Kidney (tissue), 14 donors: ENCODE measurements around the gene NKX1-1. TPM values are rescaled to one million over a fixed set of nuclear protein-coding genes. Genes with fewer than 3 reads are reported as not detected.
"Not testable (repeated sequence)": the region's sequence is repeated elsewhere in the genome, so short reads cannot be mapped to it uniquely, and the experiment has no call there.

ENCODE experiments used
- DNase-seq, 5 donors: peaks; one replicate each; pipeline ENCODE4 v3.0.0-alpha.2; 2013 to 2020
- FAIRE-seq: peaks from 2 replicates; lab custom pipeline; 2012; peaks lifted over from hg19 to GRCh38; lab: Jason Lieb, UNC
- H3K27ac ChIP-seq, 2 donors: one replicate each; pipeline ENCODE4 v1.7.0; 2013; ENCODE audit warnings: low read depth in 2 of 2, low read length in 2 of 2, inconsistent platforms in 1 of 2
- H3K27me3 ChIP-seq: one replicate; pipeline ENCODE4 v1.7.1; 2013; ENCODE audit warnings: low read length, inconsistent platforms; ENCODE audit not compliant: control insufficient read depth, insufficient read depth
- H3K36me3 ChIP-seq, 3 donors: one replicate each; pipeline versions ENCODE4 v1.7.0 to v1.7.1; 2013; ENCODE audit warnings: low read length in 3 of 3, control low read depth in 1 of 3, inconsistent platforms in 1 of 3; ENCODE audit not compliant: insufficient read depth in 3 of 3, control insufficient read depth in 2 of 3
- H3K4me1 ChIP-seq, 3 donors: one replicate each; pipeline versions ENCODE4 v1.7.0 to v1.7.1; 2013; ENCODE audit warnings: low read length in 3 of 3, inconsistent platforms in 1 of 3, low read depth in 1 of 3; ENCODE audit not compliant: control insufficient read depth in 2 of 3, insufficient read depth in 2 of 3
- H3K4me3 ChIP-seq, 3 donors: one replicate each; pipeline versions ENCODE4 v1.7.0 to v1.8.1; 2013; ENCODE audit warnings: low read length in 3 of 3, control low read depth in 1 of 3, inconsistent platforms in 1 of 3
- H3K9ac ChIP-seq, 3 donors: one replicate each; pipeline versions ENCODE4 v1.7.0 to v1.7.1; 2013; ENCODE audit warnings: low read length in 3 of 3, control low read depth in 1 of 3, inconsistent platforms in 1 of 3
- H3K9me3 ChIP-seq, 3 donors: one replicate each; pipeline versions ENCODE4 v1.7.0 to v1.7.1; 2013; ENCODE audit warnings: low read length in 3 of 3, control low read depth in 1 of 3, inconsistent platforms in 1 of 3; ENCODE audit not compliant: control insufficient read depth in 2 of 3, insufficient read depth in 1 of 3
- intact Hi-C: fragments of 100-400 bp; cut with DNase I; formaldehyde crosslinking; loops from one replicate; pipeline ENCODE4 v1.11.1; 2022
- polyA plus RNA-seq: library from polyadenylated mRNA; stranded (reverse); fragments of 350-450 nt; fragmentation: Illumina TruSeq; extraction: RNeasy Lipid Tissue Mini Kit (QIAGEN cat#74804); gene quantifications from one replicate; pipeline ENCODE4 v1.2.3, GENCODE V29; 2014; ENCODE audit warnings: low read depth, low replicate concordance; ENCODE audit not compliant: insufficient read depth
- total RNA-seq: library from RNA; stranded (reverse); fragmentation: NEBNext Ultra II Directional; extraction: Animal tissue kit (Norgen Biotek cat#: 25700); gene quantifications from one replicate; pipeline ENCODE4 v1.2.1, GENCODE V29; 2021
- TF ChIP-seq, protein P1 (sequence below): IDR thresholded peaks from 3 replicates; pipeline ENCODE4 v1.5.1; 2012; ENCODE audit warnings: mild to moderate bottlenecking, moderate library complexity, borderline replicate concordance; ENCODE audit not compliant: insufficient read depth; ENCODE audit errors: extremely low read depth
- donor health status: control.
- donor health status: control.
- donor health status: control.
- donor health status: control.
- donor health status: control.
- donor health status: DM: yes; HTN: yes; CAD: no.
- donor health status: Normal renal cell carcinoma (clear cell type).

The NKX1-1 gene
- total and polyA plus RNA-seq, 2 donors from 2014 or later: not detected

DNA sequence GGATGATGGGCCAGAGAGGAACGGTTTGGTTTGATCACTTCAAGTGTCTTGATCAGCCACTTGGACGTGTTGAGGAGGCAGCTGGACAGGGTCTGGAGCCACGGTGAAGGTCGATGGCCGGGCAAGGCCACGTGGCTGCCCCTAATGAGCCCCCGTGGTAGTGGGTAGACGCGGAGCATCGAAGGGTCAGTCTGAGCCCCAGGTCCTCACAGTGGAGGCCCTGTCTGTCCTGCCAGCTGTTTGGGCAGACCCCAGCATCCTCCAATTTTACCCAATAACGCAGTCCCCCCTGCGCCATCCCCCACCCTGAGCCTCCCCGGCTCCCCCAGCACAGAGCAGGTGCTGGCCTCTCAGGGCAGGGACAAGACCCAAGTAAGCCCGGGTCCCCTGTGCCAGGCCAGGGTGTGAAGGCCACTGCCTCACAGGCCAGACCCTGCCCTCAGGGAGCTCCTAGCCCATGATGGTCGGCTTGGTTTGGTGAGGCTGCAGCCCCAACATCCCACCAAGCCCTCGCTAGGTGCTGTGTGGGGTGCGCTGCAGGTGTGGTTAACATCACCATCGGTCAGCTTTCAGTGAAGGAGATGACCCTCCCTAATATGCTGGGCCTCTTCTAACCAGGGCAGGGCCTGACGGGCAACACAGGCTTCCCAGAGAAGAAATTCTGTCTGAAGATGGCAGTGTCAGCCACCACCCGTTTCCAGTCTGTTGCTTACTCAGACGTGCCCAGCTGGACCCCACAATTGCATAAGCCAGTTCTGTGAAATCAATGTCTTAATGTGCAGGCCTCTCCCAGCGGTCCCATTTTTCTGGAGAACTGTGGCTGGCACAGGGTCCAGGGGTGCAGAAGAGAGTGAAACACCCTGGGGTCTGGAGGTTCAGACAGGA lies 40.5 kb upstream of the NKX1-1 start:
- Histone ChIP-seq H3K27ac (no peak overlapping the region), H3K9me3 (no peaks in the 10 kb centered on the region), H3K4me3 (no peak overlapping the region), H3K36me3 (no peaks in the 10 kb centered on the region), H3K9ac (no peak overlapping the region), H3K27me3 (no peaks in the 10 kb centered on the region), H3K4me1 (no peaks in the 10 kb centered on the region)
- TF ChIP-seq, protein P1, sequence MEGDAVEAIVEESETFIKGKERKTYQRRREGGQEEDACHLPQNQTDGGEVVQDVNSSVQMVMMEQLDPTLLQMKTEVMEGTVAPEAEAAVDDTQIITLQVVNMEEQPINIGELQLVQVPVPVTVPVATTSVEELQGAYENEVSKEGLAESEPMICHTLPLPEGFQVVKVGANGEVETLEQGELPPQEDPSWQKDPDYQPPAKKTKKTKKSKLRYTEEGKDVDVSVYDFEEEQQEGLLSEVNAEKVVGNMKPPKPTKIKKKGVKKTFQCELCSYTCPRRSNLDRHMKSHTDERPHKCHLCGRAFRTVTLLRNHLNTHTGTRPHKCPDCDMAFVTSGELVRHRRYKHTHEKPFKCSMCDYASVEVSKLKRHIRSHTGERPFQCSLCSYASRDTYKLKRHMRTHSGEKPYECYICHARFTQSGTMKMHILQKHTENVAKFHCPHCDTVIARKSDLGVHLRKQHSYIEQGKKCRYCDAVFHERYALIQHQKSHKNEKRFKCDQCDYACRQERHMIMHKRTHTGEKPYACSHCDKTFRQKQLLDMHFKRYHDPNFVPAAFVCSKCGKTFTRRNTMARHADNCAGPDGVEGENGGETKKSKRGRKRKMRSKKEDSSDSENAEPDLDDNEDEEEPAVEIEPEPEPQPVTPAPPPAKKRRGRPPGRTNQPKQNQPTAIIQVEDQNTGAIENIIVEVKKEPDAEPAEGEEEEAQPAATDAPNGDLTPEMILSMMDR: no peak
- no peak for FAIRE-seq
- intact Hi-C loops: no loop called here
- no peak for DNase-seq

DNA sequence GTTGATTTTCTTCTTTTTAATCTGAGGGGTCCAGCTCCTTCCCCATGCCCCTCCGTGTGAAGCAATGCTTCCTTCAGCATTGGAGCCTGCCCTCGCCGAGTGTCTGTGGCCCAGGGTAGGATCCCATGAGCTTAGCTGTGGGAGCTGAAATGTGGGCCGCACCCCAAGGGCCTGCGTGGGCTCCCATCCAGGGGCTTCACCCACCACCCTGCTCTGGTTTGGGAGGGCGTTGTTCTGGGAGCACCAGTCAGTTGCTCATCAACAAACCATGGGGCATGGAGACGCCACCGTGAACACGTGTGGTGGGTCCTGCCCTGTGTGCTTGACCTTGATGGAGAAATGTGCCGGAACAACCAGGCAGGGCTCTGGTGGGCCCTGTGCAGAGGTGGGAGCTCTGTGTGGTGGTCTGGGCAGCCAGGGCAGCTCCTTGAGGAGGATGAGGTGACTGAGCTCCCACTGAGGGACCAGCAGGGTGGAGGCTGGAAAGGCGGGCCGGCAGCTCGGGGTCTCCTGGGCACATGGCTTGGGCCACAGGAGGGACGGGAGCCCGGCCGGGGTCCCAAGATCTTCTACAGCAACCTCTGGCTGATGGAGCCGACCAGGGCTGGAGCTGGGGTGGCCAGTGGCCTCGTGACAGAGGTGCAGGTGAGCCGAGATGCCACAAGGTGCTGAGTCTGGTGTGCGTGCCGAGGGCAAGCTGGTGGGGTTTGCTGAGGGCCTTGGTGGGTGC lies 39.6 kb upstream of the NKX1-1 start:
- H3K27me3 ChIP-seq: no peaks in the 10 kb centered on the region
- no peak overlapping the region for H3K27ac ChIP-seq
- FAIRE-seq: no peak
- H3K4me1 ChIP-seq: no peaks in the 10 kb centered on the region
- no peaks in the 10 kb centered on the region for H3K9me3 ChIP-seq
- H3K9ac ChIP-seq: no peak overlapping the region
- H3K36me3 ChIP-seq: no peaks in the 10 kb centered on the region
- peak in 1 of 5 donors; percentile 59 for DNase-seq
- TF ChIP-seq, protein P1: no peak
- no peak overlapping the region for H3K4me3 ChIP-seq
- intact Hi-C loops: no loop called here

DNA sequence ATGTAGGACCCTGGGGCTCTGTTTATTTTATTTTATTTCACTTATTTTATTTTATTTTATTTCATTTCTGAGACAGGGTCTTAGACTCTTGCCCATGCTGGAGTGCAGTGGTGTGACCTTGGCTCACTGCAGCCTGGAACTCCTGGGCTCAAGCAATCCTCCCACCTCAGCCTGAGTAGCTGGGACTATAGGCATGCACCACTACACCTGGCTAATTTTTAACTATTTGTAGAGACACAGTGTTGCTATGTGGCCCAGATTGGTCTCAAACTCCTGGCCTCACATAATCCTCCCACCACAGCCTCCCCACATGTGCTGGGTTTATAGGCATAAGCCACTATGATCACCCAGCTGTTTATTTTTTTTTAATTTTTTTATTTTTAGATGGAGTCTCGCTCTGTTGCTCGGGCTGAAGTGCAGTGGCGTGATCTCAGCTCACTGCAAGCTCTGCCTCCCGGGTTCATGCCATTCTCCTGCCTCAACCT lies 37.5 kb upstream of the NKX1-1 start:
- H3K4me3 ChIP-seq, DNase-seq, FAIRE-seq, H3K9ac ChIP-seq, intact Hi-C loops, H3K27me3 ChIP-seq, H3K9me3 ChIP-seq, H3K36me3 ChIP-seq, H3K4me1 ChIP-seq, H3K27ac ChIP-seq: not testable (repeated sequence)

DNA sequence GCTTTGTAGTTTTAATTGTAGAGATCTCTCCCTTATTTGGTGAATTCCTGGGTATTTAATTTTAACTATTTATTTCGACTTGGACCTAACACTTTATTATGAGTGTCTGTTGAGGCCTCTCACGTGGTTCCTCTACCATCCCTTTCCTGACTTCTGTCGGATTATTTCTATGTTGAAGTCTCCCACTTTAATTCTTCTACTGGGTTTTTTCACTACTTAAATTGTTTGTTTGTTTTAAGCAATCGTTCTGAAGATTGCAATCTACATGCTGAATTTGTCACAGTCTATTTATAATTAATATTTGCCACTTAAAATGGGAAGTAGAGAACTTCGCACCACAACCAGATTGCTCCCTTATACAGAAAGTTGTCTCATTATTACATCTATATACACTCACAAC lies 20.8 kb upstream of the NKX1-1 start:
- intact Hi-C loops: no loop called here
- Histone ChIP-seq H3K4me3 (no peak overlapping the region), H3K9me3 (no peaks in the 10 kb centered on the region), H3K9ac (no peak overlapping the region), H3K36me3 (no peaks in the 10 kb centered on the region), H3K27ac (no peak overlapping the region), H3K4me1 (no peaks in the 10 kb centered on the region), H3K27me3 (no peaks in the 10 kb centered on the region)
- FAIRE-seq (no peak), DNase-seq (no peak)
- TF ChIP-seq, protein P1: no peak
